Ovary (tissue), 3 donors: ENCODE measurements around the gene WRNIP1.

Experiments
- POLR2A ChIP-seq: fragments of 450-650 bp; IDR thresholded peaks from one replicate; pipeline ENCODE4 v1.6.1; 2017; ENCODE audit warnings: antibody characterized with exemption, mild to moderate bottlenecking, moderate library complexity
- TF ChIP-seq, protein P1 (sequence below), 3 donors: fragments of 450-650 bp in 2 of 3; fragments of 200-600 bp in 1 of 3; IDR thresholded peaks; one replicate each; pipeline versions ENCODE4 v1.5.1 to v1.8.0; 2016 to 2022; ENCODE audit warnings: antibody characterized with exemption in 3 of 3, mild to moderate bottlenecking in 1 of 3
- donor health status: DM: no; HTN: no; CAD: no.

- TF ChIP-seq, protein P1, sequence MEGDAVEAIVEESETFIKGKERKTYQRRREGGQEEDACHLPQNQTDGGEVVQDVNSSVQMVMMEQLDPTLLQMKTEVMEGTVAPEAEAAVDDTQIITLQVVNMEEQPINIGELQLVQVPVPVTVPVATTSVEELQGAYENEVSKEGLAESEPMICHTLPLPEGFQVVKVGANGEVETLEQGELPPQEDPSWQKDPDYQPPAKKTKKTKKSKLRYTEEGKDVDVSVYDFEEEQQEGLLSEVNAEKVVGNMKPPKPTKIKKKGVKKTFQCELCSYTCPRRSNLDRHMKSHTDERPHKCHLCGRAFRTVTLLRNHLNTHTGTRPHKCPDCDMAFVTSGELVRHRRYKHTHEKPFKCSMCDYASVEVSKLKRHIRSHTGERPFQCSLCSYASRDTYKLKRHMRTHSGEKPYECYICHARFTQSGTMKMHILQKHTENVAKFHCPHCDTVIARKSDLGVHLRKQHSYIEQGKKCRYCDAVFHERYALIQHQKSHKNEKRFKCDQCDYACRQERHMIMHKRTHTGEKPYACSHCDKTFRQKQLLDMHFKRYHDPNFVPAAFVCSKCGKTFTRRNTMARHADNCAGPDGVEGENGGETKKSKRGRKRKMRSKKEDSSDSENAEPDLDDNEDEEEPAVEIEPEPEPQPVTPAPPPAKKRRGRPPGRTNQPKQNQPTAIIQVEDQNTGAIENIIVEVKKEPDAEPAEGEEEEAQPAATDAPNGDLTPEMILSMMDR (IDR thresholded peaks at IDR 0.05), result no peak
- TF ChIP-seq POLR2A, result no peak
Measured at GRCh38 chr6:2773449-2773848, 8.3 kb downstream of the WRNIP1 start.
